Measurements from ENCODE around the gene ABI3BP.

- no peak for TF ChIP-seq CTCF (IDR thresholded peaks at IDR 0.05; ENCODE audit: insufficient read depth, low read length, poor library complexity, severe bottlenecking)
- no peak for TF ChIP-seq EZH2phosphoT487 (conservative IDR thresholded peaks at IDR 0.05; ENCODE audit: low read length)
These were observed 94.5 kb downstream of the ABI3BP start for GRCh38 chr3:100898681-100899080.

Data from SU-DHL-6 (cell line).